K562 (cell line): ENCODE measurements around the gene DNALI1. TPM values are rescaled to one million over a fixed set of nuclear protein-coding genes. Genes with fewer than 3 reads are reported as not detected.
"Not testable (repeated sequence)": the region's sequence is repeated elsewhere in the genome, so short reads cannot be mapped to it uniquely, and the experiment has no call there.

Experiments
- ATAC-seq: fragments of 200-7000 bp; cut with Tn5 transposase; 3 replicates; pipeline ENCODE4 v1.9.1; 2020; ENCODE audit warnings: moderate library complexity
- BruUV-seq: library from RNA; stranded (reverse); fragments of 400-500 nt; replicated peaks from 2 replicates; lab custom pipeline; 2021; lab: Mats Ljungman, UMichigan
- CTCF ChIA-PET: fragments of 300-600 bp; formaldehyde crosslinking; extraction: SDS; loops from one replicate; lab custom pipeline; 2021; ENCODE audit warnings: low intra/inter-chr PET ratio; lab: Yijun Ruan, JAX
- POLR2A ChIA-PET: fragments of 300-600, 350-650 bp; sonication (Branson Sonifier 250); formaldehyde crosslinking; extraction: SDS; loops from one replicate; lab custom pipeline; 2021; ENCODE audit warnings: antibody characterized with exemption, inconsistent platforms; lab: Yijun Ruan, JAX
- DNase-seq, 4 experiments: peaks; one replicate each; pipeline versions ENCODE4 v3.0.0 to v3.0.0-alpha.2; 2011 to 2018; ENCODE audit warnings: low spot score in 3 of 4, mixed read lengths in 3 of 4; ENCODE audit errors: extremely low read depth in 1 of 4
- FAIRE-seq: peaks from 2 replicates; lab custom pipeline; 2011; peaks lifted over from hg19 to GRCh38; lab: Jason Lieb, UNC
- H2AFZ ChIP-seq: 2 replicates; pipeline ENCODE4 v1.6.0; 2011; ENCODE audit warnings: low read depth, low read length, control low read depth, inconsistent platforms
- H3K27ac ChIP-seq: fragments of 200-600 bp; 3 replicates; pipeline ENCODE4 v1.8.0; 2011; ENCODE audit warnings: low read depth, mild to moderate bottlenecking, control low read depth, inconsistent platforms, low read length, moderate library complexity, mixed read lengths; ENCODE audit errors: extremely low read depth
- H3K27me3 ChIP-seq, 2 experiments: fragments of 300-600 bp in 1 of 2; 2 replicates in 1 of 2; 3 replicates in 1 of 2; pipeline versions ENCODE4 v1.6.0 to v1.8.0; 2011; ENCODE audit warnings: inconsistent platforms in 2 of 2, low read length in 2 of 2, mild to moderate bottlenecking in 1 of 2, mixed read lengths in 1 of 2, moderate library complexity in 1 of 2; ENCODE audit not compliant: control insufficient read depth in 2 of 2, insufficient read depth in 2 of 2
- H3K36me3 ChIP-seq: fragments of 300-600 bp; 3 replicates; pipeline ENCODE4 v1.8.0; 2011; ENCODE audit warnings: mild to moderate bottlenecking, low read length, inconsistent platforms; ENCODE audit not compliant: control insufficient read depth, insufficient read depth
- H3K4me1 ChIP-seq, 2 experiments: fragments of 200-600 bp in 1 of 2; replicated peaks in 1 of 2; 2 replicates in 1 of 2; 3 replicates in 1 of 2; pipeline versions ENCODE4 v1.5.1 to v1.8.0; 2011; ENCODE audit warnings: inconsistent platforms in 2 of 2, low read length in 2 of 2, mild to moderate bottlenecking in 1 of 2, mixed read lengths in 1 of 2, moderate library complexity in 1 of 2; ENCODE audit not compliant: control insufficient read depth in 2 of 2, insufficient read depth in 2 of 2
- H3K4me2 ChIP-seq: 2 replicates; pipeline ENCODE4 v1.6.1; 2011; ENCODE audit warnings: low read length, control low read depth, inconsistent platforms, mixed read lengths; ENCODE audit not compliant: insufficient read depth
- H3K4me3 ChIP-seq: fragments of 200-600 bp; sonication (generic), shearing (Covaris generic); 2 replicates; pipeline ENCODE4 v1.5.1; 2016; ENCODE audit warnings: control low read depth, inconsistent platforms
- H3K79me2 ChIP-seq: fragments of 200-600 bp; 3 replicates; pipeline ENCODE4 v1.8.0; 2011; ENCODE audit warnings: low read length, inconsistent platforms; ENCODE audit not compliant: control insufficient read depth, insufficient read depth
- H3K9ac ChIP-seq, 2 experiments: 2 replicates each; pipeline versions ENCODE4 v1.6.0 to v1.6.1; 2011; ENCODE audit warnings: low read depth in 2 of 2, low read length in 2 of 2, control low read depth in 1 of 2, inconsistent platforms in 1 of 2, mild to moderate bottlenecking in 1 of 2, mixed read lengths in 1 of 2; ENCODE audit not compliant: insufficient read depth in 1 of 2
- H3K9me1 ChIP-seq: one replicate; pipeline ENCODE4 v1.6.0; 2011; ENCODE audit warnings: inconsistent platforms, mild to moderate bottlenecking, low read length, moderate library complexity; ENCODE audit not compliant: control insufficient read depth, insufficient read depth
- H3K9me3 ChIP-seq: replicated peaks from 2 replicates; pipeline ENCODE4 v1.5.1; 2011; ENCODE audit warnings: low read depth, low read length, inconsistent platforms; ENCODE audit not compliant: control insufficient read depth, insufficient read depth
- H4K20me1 ChIP-seq: replicated peaks from 2 replicates; pipeline ENCODE4 v1.6.1; 2011; ENCODE audit warnings: low read length, inconsistent platforms, mixed read lengths; ENCODE audit not compliant: control insufficient read depth, insufficient read depth
- CEBPB ChIP-seq: fragments of 450-650 bp; IDR thresholded peaks from 2 replicates; pipeline ENCODE4 v1.6.1; 2016; ENCODE audit warnings: missing genetic modification characterization, missing compliant biosample characterization
- CEBPG ChIP-seq, 3 experiments: fragments of 200-800 bp in 1 of 3; sonication (Bioruptor generic) in 1 of 3; sonication (generic) in 1 of 3; formaldehyde crosslinking in 1 of 3; IDR thresholded peaks in 2 of 3; conservative IDR thresholded peaks in 1 of 3; 2 replicates each; pipeline versions ENCODE4 v1.6.1 to v1.8.0; 2016 to 2022; ENCODE audit warnings: missing compliant biosample characterization in 2 of 3, missing genetic modification characterization in 2 of 3, mild to moderate bottlenecking in 1 of 3, missing genetic modification reagents in 1 of 3
- FUS ChIP-seq: fragments of 200-400 bp; formaldehyde crosslinking; optimal IDR thresholded peaks from 2 replicates; pipeline ENCODE3; 2017; ENCODE audit warnings: low read depth, low read length
- HCFC1 ChIP-seq: IDR thresholded peaks from 2 replicates; pipeline ENCODE4 v1.6.1; 2012; ENCODE audit warnings: low read depth, low read length, improper control_type of control experiment
- MCM3 ChIP-seq: fragments of 450-650 bp; IDR thresholded peaks from 2 replicates; pipeline ENCODE4 v1.6.1; 2016
- POLR2A ChIP-seq: fragments of 450-650 bp; conservative IDR thresholded peaks from 2 replicates; pipeline ENCODE4 v1.6.1; 2016
- PRMT5 ChIP-seq: sonication (generic); formaldehyde crosslinking; IDR thresholded peaks from 2 replicates; pipeline ENCODE4 v1.5.0; 2020; ENCODE audit warnings: missing genetic modification reagents
- ZNF175 ChIP-seq: fragments of 200-800 bp; sonication (Bioruptor generic); IDR thresholded peaks from 2 replicates; pipeline ENCODE4 v1.6.1; 2016; ENCODE audit warnings: low read depth, mild to moderate bottlenecking, missing genetic modification characterization, missing compliant biosample characterization
- WGBS: fragments of 100-300 bp; shearing (Covaris generic); methylation state at CpG from one replicate; pipeline ENCODE4 v1.1.6; 2016; ENCODE audit warnings: low coverage, mixed read lengths; ENCODE audit not compliant: insufficient coverage; ENCODE audit errors: missing lambda C conversion rate; 5-methylcytosine and 5-hydroxymethylcytosine counted together
- in situ Hi-C: fragments of 300-500 bp; cut with MboI; formaldehyde crosslinking; loops from 4 replicates; pipeline ENCODE4 v1.15.0; 2018; ENCODE audit warnings: inconsistent platforms, mixed read lengths
- intact Hi-C: fragments of 100-400 bp; cut with micrococcal nuclease; formaldehyde crosslinking; loops from 2 replicates; pipeline ENCODE4 v1.14.2; 2022
- polyA plus RNA-seq, 8 experiments: library from polyadenylated mRNA; depleted of rRNA in 4 of 8; stranded (reverse) in 5 of 8; unstranded in 3 of 8; fragments of >200 nt; fragmentation: Nextera tagmentation in 2 of 8; fragmentation: Illumina TruSeq in 1 of 8; extraction: Ambion mirVana in 2 of 8; extraction: Trizol in 1 of 8; gene quantifications; 2 replicates each; pipeline versions ENCODE4 v1.2.1 to v1.2.3, GENCODE V29; 2011 to 2014; ENCODE audit warnings: inconsistent platforms in 1 of 8, missing spikeins in 1 of 8
- total RNA-seq, 7 experiments: library from RNA; depleted of rRNA in 6 of 7; stranded (reverse); fragments of >200 nt in 6 of 7; fragmentation: Illumina TruSeq in 2 of 7; extraction: Trizol in 2 of 7; gene quantifications; 2 replicates each; pipeline versions ENCODE4 v1.2.1 to v1.2.3, GENCODE V29; 2011 to 2021; ENCODE audit warnings: low replicate concordance in 1 of 7

Gene DNALI1
- total and polyA plus RNA-seq, 9 of the 15 experiments (the other 6 are each of a cell fraction or from before 2014, with no cell fraction given), result 0.87 to 5.6 (median 1.2) TPM

GRCh38 chr1:37584544-37584943 lies 27.8 kb downstream of the DNALI1 start:
- H2AFZ ChIP-seq, intact Hi-C loops, CTCF ChIA-PET, FAIRE-seq, BruUV-seq, H3K27me3 ChIP-seq, H3K79me2 ChIP-seq, H3K9ac ChIP-seq, DNase-seq, in situ Hi-C loops, H3K4me1 ChIP-seq, H3K4me3 ChIP-seq, H3K4me2 ChIP-seq, H3K27ac ChIP-seq, ATAC-seq, H4K20me1 ChIP-seq, H3K9me1 ChIP-seq, H3K9me3 ChIP-seq: not testable (repeated sequence)
- H3K36me3 ChIP-seq, result peaks cover 92% of the 10 kb centered on the region
- 94% methylated on average over 4 of the region's 4 CpGs for WGBS
- POLR2A ChIA-PET, result interaction anchor here (0.6 to 2.0 kb wide), 7 partner anchors 9 to 147 kb away, joined by 3 to 10 read pairs (median 3); partner anchors contain the start of gene GNL2
- TF ChIP-seq CEBPG (CRISPR knock-in tag; IDR thresholded peaks at IDR 0.05) (0 out of 2 replicates have a peak, but pooled peaks have one; percentile 17), CEBPG (tag; conservative IDR thresholded peaks at IDR 0.05 in 1 of 2, IDR thresholded peaks at IDR 0.05 in 1 of 2) (peak in 1 of 2 experiments; percentile 69; a peak in 2 of 4 replicates), CEBPB (tag) (peak; percentile 77)

- Histone ChIP-seq H3K9me1 (no peaks in the 10 kb centered on the region), H3K36me3 (peaks cover 93% of the 10 kb centered on the region)
- TF ChIP-seq PRMT5, result no peak
- TF ChIP-seq ZNF175, result no peak
- no peak for TF ChIP-seq HCFC1
- no peak for TF ChIP-seq MCM3
- 0 out of 2 replicates have a peak, but pooled peaks have one; percentile 19 for TF ChIP-seq POLR2A
- TF ChIP-seq FUS, result no peak
- TF ChIP-seq, all 486 proteins: peak for 1
- ChIA-PET CTCF (no interaction called here), POLR2A (interaction anchor here (0.9 to 3.3 kb wide), 3 partner anchors 9 to 134 kb away, joined by 3 to 10 read pairs (median 6); no protein-coding TSS in a partner anchor)
- FAIRE-seq, result peak; percentile 6
- Histone ChIP-seq H3K9ac (no peak overlapping the region), H3K79me2 (peaks cover 32% of the 10 kb centered on the region), H3K4me1 (peaks cover 0 to 3% of the 10 kb centered on the region in 2 experiments; a peak in 2 of 5 replicates), H3K27ac (no peak overlapping the region), H3K4me3 (no peak overlapping the region), H3K4me2 (no peak overlapping the region), H3K27me3 (no peaks in the 10 kb centered on the region), H3K9me3 (no peaks in the 10 kb centered on the region), H4K20me1 (no peaks in the 10 kb centered on the region), H2AFZ (no peak overlapping the region)
- 100% methylated on average over 2 of the region's 2 CpGs for WGBS
- in situ Hi-C loops, result no loop called here
- ATAC-seq, result no peak
- no peak for DNase-seq
- BruUV-seq, result no TSS peak
- intact Hi-C loops, result no loop called here
These were observed 32.2 kb downstream of the DNALI1 start for GRCh38 chr1:37588939-37589338.
